Esophagus squamous epithelium (tissue), 4 donors: ENCODE measurements around the gene DENND4C.

Experiments
- POLR2A ChIP-seq, 4 donors: fragments of 450-650 bp; IDR thresholded peaks; one replicate each; pipeline ENCODE4 v1.6.1; 2017; ENCODE audit warnings: antibody characterized with exemption in 4 of 4, mild to moderate bottlenecking in 4 of 4, moderate library complexity in 3 of 4
- TF ChIP-seq, protein P1 (sequence below), 6 experiments: fragments of 450-650 bp in 4 of 6; fragments of 200-600 bp in 2 of 6; sonication (generic) in 2 of 6; IDR thresholded peaks; one replicate each; pipeline ENCODE4 v1.5.1; 2016 to 2019; ENCODE audit warnings: antibody characterized with exemption in 6 of 6, mild to moderate bottlenecking in 4 of 6, moderate library complexity in 4 of 6

DNA sequence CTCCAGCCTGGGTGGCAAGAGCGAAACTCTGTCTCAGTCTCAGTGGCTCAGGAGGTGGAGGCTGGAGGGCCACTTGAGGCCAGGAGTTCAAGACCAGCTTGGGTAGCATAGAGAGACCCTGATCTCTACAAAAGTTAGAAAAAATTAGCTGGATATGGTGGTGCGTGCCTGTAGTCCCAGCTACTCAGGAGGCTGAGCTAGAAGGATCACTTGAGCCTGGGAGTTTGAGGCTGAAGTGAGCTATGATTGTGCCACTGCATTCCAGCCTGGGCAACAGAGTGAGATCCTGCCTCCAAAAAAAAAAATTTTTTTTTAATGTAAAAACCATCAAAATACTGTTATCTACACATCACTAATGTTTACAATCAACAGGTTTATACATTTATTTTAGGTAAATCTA, 24.6 kb downstream of the DENND4C start:
- TF ChIP-seq, protein P1, sequence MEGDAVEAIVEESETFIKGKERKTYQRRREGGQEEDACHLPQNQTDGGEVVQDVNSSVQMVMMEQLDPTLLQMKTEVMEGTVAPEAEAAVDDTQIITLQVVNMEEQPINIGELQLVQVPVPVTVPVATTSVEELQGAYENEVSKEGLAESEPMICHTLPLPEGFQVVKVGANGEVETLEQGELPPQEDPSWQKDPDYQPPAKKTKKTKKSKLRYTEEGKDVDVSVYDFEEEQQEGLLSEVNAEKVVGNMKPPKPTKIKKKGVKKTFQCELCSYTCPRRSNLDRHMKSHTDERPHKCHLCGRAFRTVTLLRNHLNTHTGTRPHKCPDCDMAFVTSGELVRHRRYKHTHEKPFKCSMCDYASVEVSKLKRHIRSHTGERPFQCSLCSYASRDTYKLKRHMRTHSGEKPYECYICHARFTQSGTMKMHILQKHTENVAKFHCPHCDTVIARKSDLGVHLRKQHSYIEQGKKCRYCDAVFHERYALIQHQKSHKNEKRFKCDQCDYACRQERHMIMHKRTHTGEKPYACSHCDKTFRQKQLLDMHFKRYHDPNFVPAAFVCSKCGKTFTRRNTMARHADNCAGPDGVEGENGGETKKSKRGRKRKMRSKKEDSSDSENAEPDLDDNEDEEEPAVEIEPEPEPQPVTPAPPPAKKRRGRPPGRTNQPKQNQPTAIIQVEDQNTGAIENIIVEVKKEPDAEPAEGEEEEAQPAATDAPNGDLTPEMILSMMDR (IDR thresholded peaks at IDR 0.05) = no peak
- no peak for TF ChIP-seq POLR2A (IDR thresholded peaks at IDR 0.05)
